DMS153 treated with DMSO at 0.1 percent for 48 hours (cell line): ENCODE results near the gene SPSB3.

Experiments used
- DNase-seq: peaks from one replicate; lab custom pipeline; 2025; ENCODE audit not compliant: unreplicated experiment; lab: John Stamatoyannopoulos, UW

The SPSB3 gene

DNA sequence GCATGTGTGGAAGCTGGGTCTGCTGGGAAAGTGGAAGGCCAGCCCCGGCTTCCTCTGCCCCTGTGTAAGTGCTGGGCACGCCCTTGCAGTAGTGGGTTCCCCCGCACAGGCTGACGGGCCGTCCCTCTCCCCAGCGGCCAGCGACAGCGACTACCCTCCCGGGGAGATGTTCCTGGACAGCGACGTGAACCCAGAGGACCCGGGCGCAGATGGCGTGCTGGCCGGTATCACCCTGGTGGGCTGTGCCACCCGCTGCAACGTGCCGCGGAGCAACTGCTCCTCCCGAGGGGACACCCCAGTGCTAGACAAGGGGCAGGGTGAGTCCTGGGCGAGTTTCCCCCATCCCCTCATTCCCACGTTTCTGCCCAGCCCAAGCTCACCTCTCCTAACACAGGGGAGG lies 16.5 kb downstream of the SPSB3 start:
- DNase-seq, result no peak

DNA sequence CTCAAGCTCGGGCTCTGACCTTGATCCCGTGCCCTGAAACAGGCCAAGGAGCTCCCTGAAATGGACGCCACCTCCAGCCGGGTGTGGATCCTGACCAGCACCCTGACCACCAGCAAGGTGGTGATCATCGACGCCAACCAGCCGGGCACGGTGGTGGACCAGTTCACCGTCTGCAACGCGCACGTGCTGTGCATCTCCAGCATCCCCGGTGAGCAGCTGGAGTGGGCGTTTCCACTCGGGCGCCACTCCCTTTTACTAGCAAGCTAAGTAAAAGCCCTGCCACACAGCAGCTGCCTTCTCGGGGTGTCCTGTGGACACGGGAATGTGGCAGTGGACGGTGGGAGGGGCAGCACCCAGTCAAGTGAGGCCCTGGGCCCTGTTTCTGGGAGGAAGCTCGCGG lies 17.4 kb downstream of the SPSB3 start:
- no peak for DNase-seq

DNA sequence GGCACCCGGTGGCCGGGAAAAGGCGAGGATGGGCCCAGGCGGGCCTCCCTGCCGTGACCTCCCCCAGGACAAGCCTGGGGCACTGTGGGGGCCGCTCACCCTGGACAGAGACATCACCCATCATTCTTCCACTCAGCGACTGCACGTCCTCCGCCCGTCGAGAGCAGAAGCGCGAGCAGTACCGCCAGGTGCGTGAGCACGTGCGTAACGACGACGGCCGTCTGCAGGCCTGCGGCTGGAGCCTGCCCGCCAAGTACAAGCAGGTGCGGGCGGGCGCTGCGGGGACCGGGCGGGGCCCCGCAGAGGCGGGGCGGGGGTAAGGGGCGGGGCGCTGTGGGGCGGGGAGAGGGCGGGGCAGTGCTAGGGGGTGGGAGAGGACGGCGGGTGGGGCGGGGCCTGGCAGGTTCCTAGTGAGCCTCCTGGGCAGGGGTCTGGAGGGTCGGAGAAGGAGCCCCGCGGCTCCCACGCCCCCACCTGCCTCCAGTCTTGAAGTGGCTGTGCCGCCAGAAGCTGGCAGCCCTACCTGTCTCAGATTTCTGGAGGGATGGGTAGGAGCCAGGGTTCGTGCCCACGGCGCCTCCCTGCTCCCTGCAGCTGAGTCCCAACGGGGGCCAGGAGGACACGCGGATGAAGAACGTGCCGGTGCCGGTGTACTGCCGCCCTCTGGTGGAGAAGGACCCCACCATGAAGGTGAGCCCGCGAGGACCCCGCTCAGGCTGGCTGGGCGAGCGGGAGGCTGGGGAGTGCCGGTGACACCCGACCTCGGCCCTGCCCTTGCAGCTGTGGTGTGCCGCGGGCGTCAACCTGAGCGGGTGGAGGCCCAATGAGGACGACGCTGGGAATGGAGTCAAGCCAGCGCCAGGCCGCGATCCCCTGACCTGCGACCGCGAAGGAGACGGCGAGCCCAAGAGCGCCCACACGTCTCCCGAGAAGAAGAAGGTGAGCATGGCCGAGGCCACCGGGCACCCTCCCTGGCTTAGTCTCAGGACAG lies 18.6 kb downstream of the SPSB3 start:
- no peak for DNase-seq

DNA sequence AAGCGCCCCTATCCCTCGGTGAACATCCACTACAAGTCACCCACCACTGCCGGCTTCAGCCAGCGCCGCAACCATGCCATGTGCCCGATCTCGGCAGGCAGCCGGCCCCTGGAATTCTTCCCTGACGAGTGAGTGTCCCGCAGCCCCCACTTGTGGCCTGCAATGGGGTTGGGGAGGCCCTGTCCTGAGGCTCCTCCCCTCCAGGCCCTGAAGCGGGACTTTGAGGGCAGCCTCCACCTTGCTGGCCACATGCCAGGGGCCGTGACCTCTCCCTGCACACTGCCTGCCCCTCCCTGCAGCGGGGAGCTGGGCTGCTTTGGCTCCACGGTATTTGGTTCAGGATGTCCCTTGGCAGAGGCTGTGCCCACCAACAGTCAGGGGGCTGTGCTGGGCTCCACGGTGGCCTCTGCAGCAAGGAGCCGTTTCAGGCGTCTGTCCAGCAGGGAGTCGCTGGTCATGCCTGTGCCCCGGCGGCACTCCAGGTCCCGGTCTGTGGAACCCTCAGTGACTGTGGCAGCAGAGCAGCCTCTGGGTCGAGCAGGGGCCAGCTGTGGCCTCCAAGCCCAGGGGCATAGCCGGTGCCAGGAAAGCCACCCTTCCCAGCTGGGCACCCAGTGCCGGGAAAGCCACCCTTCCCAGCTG lies 19.4 kb downstream of the SPSB3 start:
- no peak for DNase-seq

DNA sequence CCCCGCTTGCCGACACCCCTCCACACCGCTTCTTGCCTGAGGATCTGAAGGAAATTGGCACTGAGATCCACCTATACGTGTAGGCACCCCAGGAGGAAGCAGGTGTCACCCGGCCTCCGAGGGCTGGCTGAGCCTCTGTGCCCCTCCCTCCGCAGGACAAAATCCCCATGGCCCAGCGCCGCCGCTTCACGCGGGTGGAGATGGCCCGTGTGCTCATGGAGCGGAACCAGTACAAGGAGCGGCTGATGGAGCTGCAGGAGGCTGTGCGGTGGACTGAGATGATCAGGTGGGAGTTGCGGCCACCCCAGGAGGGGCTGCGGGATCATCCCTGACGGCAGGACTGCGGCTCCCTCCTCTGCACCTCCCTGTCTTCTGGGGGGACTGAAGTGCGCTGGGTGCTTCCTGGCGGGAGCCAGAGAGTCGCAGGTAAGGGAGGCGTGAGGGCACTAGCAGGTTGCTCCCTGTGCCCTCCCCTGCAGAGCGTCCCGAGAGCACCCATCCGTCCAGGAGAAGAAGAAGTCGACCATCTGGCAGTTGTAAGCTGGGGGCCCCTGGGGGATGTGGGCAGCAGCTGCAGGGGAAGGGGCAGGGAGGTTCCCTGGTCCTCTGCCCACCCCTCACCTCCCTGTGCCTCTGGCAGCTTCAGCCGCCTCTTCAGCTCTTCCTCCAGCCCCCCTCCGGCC lies 20.0 kb downstream of the SPSB3 start:
- DNase-seq, result no peak

DNA sequence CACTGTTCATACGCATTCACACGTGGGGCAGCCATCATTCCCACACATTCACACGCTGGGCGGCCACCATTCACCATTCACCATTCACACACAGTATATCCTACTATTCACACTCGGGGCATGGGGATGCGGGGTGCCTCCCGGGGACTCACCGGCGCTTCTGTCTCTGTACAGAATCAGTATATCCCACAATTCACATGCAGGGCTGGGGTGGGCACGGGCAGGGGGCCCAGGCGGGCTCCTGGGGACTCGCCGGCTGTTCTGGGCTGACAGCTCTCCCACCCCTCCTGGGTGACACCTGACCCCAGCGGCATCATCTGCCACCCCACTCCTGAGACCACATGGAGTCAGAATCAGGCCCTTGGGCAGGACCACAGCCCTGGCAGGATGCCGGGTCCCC lies 20.6 kb downstream of the SPSB3 start:
- no peak for DNase-seq

DNA sequence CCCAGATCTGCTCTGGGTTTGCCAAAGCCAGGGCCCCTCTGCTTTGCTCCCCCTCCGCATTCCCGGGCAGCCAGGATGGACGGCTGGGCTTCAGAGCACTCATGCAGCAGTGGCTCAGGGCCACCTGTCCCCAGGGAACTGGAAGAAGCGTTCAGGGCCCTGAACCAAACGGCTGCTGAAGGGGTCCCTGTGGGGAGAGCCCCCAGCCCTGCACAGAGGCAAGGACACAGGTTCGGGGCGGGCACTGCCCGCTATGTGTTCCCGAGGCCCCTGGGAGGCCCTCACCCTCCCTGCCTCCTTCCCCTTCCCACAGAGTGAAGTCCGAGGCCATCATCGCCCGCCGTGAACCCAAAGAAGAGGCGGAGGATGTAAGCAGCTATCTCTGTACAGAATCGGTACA lies 21.5 kb downstream of the SPSB3 start:
- DNase-seq, result no peak

DNA sequence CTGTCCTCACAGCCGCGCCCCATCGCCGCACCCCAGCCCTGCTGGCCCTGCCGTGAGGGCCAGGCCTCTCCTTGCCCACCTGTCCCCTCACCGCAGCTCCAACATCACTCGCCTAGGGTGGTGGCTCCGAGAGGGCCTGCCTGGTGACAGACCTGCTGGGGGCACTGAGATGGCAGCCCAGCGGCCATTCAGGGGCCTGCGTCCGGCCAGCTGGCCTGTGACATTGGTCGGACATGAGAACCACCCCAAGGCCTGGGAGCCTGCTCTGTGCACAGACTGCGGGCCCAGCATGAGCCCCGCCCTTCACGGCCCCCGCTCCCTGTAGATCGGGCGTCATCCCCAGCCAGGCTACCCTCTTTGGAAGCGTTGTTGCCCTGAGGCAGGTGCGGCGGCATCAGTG lies 22.9 kb downstream of the SPSB3 start:
- no peak for DNase-seq

DNA sequence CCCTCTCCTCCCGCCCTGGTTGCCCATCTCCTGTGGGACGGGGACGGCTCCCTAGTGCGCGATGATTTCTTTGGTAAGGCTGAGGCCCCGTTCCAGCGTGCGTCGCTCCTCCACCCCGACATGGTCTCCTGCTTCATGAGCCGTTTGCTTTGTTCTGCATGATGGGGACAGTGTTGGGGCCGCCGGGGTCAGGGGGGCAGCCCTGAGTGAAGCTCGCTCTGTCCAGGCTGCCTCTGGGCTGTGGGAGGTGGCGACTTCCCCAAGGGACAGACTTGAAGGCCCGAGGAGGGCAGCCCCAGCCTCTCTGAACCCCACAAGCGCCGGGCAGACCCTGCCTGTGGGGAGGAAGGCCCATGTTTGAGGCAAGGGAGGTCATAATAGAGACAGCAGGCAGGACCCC lies 23.4 kb downstream of the SPSB3 start:
- DNase-seq, result no peak

DNA sequence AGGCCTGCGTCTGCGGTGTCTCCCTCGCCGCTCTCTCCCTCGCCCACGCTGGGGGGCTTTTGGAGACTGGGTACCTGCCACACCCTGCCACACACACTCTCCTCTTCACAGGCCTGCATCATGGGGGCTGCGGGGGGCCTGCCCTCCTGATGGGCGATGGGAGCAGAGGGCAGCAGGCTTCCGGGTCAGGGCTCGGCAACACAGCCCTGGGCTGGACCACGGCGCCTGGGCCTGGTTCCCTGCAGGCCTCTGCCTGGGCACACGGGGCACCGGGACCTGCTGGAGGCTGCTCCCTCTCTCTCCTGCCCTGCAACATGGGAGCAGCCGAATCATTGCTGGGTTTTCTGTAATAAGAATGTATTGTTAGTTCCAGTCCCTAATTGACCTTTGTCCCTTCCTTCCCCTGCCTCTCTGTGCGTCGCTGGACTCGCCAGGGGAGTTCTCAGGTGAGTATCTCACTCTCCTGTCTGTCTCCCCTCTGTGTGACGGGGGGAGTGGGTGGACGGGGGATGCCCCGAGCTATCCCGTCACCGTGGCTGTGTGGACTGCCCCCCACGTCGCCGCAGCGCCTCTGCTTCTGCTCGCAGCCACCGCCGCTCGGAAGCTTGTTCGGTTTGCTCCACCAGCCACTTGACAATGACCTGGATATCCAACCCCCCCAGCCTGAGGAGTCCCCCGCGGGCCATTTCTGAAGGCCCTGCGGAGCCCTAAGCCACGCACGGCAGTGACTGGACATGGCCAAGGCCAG lies 24.5 kb downstream of the SPSB3 start:
- no peak for DNase-seq

DNA sequence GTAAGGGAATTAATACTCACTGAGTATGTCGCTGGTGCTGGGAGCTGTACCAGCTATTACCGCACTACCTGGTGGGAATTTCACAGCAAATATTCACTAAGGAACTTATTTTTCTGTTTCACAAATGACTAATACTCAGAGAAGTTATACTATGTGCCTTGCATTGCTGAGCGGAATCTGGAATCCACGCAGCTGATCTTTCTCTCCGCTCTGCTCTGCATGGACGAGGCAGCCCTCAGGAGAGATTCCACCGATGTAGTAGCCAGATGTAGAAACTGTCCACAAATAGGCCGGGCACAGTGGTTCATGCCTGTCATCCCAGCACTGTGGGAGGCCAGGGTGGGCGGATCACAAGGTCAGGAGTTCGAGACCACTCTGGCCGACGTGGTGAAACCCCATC lies 28.2 kb downstream of the SPSB3 start:
- DNase-seq, result no peak

DNA sequence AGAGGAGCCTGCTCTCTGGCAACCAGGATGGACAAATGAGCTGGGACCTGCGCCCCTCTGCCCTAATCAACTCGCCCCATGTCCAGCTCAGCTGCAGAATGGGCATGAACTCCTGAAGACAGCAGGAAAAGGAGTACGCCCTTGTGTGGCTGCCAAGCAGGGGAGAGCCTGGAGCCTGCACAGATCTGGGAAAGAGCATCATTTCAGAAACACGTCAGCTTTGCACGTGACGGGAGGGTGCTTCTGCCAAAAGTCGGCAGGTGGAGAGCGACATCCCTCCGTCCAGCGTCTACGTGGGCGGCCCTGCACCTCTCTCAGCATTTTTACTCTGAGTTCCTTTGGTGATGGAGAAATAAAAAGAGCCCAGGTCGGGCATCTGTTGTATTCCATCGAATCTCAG lies 29.5 kb downstream of the SPSB3 start:
- DNase-seq, result no peak

DNA sequence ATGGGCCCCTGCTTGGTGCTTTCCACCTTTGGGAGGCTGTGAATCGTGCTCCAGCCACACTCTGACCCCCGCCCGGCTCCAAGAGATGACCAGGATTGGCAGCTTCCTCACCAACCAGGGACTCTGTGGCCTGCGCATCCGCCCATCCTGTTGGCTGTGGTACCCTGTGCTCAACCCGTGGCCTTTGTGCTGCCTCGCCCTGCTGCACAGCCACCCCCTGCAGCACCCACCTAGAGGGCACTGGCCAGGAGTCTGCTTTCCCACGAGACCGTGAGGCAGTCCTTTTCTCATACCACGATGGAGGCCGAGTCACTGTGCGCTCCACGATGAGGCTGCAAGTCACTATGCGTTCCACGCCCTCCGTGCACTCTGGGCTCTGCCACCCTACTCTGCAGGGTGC lies 30.4 kb downstream of the SPSB3 start:
- DNase-seq, result no peak

DNA sequence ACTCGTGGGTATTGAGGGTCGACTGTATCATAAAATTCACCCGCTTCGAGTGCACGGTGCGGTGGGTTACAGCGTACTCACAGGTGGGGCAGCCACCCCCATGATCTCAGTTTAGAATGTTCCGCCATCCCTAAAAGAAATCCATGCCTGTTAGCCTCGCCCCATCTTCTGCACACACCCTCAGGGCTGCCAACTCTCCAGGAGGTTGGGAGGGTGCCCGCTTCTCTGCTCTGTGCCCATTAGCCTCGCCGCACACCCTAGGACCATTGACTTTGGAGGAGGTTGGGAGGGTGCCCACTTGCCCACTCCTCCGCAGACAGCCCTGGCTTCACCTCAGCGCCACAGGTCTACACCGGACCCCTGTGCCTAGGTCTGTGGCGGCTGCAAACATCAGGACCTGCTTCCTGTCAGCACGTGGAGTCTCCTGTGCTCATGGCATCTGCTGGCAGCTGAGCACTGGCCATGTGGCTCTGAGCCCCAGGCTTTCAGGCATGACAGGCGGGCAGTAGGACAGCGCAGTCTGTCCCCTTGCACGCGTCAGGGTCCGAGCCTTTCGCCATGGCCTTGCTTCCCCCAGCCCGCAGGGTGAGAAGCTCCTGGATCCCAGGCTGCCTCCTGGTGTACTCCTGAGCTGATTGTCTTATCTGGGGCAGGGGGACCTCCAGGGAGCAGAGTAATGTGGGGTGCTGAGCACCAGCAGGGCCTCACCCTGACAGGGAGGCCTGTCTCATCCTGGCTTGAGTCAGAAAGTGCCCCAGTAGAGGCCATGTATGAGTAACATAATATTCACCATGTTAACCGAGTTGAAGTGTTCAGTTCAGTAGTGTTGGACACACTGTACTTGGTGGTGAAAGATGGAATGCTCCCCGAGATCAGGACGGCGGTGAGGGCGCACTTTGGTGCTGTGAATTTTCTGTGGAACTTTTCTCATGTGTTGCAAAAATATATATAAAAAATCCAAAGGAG lies 32.9 kb downstream of the SPSB3 start:
- DNase-seq, result no peak

DNA sequence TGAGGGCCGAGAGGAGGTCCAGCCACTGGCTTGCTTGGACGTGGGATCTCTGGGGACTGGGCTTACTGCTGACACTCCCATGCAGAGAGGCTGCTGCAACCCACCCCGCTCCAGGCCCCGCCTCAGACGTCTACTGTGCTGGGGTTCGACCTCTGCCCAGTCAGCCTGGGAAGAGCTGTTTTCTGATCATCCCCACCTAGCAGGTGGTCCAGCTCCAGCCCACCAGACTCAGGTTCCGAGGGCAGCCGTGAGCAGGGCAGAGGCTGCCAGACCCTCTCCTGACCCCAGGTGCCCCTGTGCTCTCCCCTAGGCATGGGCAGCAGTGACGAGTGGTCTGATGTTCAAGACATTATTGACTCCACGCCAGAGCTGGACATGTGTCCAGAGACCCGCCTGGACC lies 34.4 kb downstream of the SPSB3 start:
- DNase-seq, result no peak

DNA sequence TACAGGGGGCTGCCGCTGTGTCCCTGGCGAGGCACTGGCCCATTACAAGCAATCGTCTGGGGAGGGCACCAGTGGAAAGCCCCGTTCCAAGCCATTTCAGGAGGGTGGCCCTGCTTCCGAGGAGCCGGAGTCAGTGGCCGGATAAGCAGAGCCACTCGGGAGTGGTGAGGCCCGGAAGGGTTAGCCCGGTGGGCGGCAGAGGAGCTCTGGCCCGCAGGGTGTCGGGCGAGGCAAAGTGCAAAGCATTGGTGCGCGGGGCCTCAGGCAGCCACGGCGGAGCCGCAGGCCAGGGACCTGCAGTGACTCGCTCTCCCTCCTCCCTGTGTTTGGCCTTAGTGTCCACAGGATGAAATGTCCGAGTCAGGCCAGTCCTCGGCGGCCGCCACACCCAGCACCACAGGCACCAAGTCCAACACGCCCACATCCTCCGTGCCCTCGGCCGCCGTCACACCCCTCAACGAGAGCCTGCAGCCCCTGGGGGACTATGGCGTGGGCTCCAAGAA lies 35.6 kb downstream of the SPSB3 start:
- no peak for DNase-seq

DNA sequence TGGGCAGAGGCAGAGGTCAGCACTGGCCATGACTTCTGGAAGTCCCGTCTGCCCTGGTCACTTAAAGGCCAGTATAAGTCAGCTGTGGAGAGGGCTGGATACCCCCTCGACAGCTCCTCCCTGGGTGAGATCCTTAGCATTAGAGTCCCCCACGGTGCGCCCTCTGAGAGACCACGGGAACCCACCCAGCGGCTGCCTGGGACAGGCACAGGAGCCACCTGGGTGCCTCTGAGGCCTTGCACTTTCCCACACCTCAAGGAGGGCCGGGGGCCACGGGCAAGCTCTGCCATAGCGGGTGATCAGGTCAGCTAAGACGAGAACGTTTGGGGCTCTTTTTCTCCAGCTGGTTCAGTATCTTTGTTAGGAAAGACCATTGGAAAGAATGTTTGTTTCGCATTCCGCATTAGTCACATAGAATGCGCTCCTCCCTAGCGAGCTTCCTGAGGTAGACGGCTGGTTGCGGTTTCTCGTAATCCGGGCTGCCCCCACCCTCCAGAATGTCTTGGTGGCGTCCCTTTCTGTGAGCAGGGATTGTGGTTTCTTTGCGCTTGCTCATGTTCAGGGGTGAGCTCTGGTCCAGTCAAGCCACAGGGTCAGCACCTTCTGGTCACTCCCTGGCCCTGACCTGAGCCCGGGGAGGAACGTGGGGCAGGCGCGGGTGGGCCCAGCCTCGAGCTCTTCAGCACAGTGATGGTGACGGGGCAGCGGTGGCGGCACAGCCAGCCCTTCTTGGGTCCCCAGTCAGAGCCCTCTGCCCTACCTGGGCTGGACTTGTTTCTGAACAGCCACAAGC lies 36.3 kb downstream of the SPSB3 start:
- DNase-seq, result no peak

DNA sequence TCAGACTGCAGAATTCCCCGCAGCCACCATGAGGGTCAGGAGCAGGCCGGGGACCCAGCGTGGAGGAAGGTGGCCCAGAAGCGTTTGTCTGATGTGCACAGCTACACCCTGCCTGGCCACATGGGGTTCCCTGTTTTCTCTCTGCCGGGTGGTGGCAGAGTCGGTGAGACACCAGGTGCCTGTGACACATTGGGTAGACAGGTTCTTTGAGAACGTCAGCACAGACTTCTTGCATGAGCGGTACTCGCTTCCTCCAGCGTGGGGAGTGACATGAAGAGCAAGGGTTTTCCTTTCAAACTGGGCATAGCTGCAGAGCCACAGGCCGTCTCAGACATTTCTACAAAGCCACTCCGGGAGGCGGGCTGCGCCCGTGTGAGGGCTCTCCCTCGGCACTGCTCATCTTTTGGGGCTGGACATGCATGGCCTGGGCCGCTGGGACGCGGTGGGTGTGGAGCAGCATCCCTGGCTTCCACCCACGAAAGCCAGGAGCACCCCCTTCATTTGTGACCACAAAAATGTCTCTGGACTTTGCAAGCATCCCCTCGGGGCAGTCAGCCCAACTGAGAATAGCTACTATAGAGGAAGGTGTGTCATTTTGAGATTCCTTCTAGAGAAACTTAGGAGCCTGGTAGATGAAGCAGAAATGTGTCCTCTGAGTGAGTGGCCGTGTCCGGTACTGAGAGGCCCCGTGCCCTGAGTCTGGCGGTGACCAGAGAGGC lies 37.0 kb downstream of the SPSB3 start:
- no peak for DNase-seq
